Loucy (cell line): ENCODE data around the gene VSX1.

Source experiments
- EZH2phosphoT487 ChIP-seq: fragments of 200-600 bp; IDR thresholded peaks from 2 replicates; pipeline ENCODE4 v1.6.1; 2018; ENCODE audit warnings: antibody characterized with exemption, mild to moderate bottlenecking, moderate library complexity, borderline replicate concordance
- TF ChIP-seq, protein P1 (sequence below): fragments of 200-600 bp; sonication (generic); conservative IDR thresholded peaks from 2 replicates; pipeline ENCODE4 v1.5.1; 2014; ENCODE audit warnings: mild to moderate bottlenecking, antibody characterized with exemption, low read length

DNA sequence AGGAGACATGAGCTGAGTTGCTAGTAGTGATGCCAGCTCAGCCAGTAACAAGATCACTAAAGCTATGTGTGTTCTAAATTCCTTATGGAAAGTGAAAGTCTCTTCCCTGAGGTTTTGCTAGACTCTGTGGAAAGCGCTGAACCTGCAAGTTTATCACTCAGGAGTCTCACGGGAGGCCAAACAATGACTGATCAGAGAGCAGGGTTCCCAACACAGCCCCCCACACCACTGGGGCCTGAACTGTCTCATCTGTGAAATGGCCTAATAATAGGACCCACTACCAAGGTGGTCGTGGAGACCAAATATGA lies 43.9 kb downstream of the VSX1 start:
- TF ChIP-seq, protein P1, sequence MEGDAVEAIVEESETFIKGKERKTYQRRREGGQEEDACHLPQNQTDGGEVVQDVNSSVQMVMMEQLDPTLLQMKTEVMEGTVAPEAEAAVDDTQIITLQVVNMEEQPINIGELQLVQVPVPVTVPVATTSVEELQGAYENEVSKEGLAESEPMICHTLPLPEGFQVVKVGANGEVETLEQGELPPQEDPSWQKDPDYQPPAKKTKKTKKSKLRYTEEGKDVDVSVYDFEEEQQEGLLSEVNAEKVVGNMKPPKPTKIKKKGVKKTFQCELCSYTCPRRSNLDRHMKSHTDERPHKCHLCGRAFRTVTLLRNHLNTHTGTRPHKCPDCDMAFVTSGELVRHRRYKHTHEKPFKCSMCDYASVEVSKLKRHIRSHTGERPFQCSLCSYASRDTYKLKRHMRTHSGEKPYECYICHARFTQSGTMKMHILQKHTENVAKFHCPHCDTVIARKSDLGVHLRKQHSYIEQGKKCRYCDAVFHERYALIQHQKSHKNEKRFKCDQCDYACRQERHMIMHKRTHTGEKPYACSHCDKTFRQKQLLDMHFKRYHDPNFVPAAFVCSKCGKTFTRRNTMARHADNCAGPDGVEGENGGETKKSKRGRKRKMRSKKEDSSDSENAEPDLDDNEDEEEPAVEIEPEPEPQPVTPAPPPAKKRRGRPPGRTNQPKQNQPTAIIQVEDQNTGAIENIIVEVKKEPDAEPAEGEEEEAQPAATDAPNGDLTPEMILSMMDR: no peak
- no peak for TF ChIP-seq EZH2phosphoT487
